ENCODE results near the gene TACC2. TPM values are rescaled to one million over a fixed set of nuclear protein-coding genes. Genes with fewer than 3 reads are reported as not detected.
"Not testable (repeated sequence)": the region's sequence is repeated elsewhere in the genome, so short reads cannot be mapped to it uniquely, and the experiment has no call there.

Gene TACC2
- total and polyA plus RNA-seq, 7 donors: 44.0 to 439 (median 313) TPM

DNA sequence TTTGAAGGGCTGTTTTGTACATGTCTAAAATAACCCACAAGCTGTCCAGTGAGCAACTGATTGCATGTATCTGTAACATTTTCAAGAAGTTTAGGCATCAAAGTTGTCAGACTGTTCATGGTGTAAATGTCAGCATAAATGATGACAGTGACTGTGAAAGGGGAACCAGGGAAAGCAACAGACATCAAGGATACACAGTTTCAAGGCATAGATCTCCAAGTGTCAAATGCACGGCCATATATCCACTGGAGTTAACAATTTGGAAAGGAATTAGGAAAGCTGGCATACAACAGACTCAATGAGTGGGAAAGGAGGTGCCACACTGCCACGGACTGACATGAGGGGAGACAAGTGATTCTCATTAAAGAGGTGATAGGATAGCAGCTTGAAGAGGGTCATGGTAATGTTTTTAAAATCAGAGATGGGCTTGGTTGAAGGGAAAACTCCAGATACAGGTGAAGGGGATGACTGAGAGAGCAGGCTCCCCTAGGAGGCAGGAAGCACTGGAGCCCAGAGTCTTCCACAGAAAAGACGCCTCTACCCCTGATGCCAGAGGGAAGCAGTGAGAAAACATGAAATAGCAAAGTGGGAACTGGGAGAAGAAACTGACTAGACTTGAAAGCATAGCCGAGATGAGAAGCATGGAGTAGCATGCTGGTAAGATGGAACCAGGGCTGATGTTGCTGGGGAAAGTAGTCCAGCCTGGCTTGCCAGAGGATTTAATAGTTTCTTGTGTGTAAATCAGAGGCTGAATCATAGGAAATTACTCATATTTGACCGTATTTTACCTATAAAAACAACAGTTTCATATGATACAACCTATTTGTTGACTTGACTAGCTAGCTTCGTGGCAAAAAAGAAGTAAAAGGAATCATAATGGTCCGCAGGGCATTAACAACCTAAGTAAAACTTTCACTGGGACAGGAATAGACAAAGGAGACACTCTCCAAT is 32.6 kb upstream of the TACC2 start:
- intact Hi-C loops (cut with DNase I): no loop called here
- ATAC-seq (no peak), DNase-seq (no peak)
- H3K9me3 ChIP-seq: no peaks in the 10 kb centered on the region
- H3K27ac ChIP-seq: no peak overlapping the region
- no peak overlapping the region for H3K4me3 ChIP-seq
- TF ChIP-seq, protein P1, sequence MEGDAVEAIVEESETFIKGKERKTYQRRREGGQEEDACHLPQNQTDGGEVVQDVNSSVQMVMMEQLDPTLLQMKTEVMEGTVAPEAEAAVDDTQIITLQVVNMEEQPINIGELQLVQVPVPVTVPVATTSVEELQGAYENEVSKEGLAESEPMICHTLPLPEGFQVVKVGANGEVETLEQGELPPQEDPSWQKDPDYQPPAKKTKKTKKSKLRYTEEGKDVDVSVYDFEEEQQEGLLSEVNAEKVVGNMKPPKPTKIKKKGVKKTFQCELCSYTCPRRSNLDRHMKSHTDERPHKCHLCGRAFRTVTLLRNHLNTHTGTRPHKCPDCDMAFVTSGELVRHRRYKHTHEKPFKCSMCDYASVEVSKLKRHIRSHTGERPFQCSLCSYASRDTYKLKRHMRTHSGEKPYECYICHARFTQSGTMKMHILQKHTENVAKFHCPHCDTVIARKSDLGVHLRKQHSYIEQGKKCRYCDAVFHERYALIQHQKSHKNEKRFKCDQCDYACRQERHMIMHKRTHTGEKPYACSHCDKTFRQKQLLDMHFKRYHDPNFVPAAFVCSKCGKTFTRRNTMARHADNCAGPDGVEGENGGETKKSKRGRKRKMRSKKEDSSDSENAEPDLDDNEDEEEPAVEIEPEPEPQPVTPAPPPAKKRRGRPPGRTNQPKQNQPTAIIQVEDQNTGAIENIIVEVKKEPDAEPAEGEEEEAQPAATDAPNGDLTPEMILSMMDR (IDR thresholded peaks at IDR 0.05): no peak
- peaks cover 2 to 62% of the 10 kb centered on the region in 2 donors for H3K36me3 ChIP-seq (ENCODE audit: insufficient read depth in 1 of 2, low read depth in 1 of 2)
- H3K27me3 ChIP-seq (ENCODE audit: insufficient read depth in 3 of 3, low read length in 2 of 3): no peaks in the 10 kb centered on the region
- no peaks in the 10 kb centered on the region for H3K4me1 ChIP-seq
- 83 to 88% (median 86%) methylated on average over 7 of the region's 7 CpGs for WGBS, 3 donors

DNA sequence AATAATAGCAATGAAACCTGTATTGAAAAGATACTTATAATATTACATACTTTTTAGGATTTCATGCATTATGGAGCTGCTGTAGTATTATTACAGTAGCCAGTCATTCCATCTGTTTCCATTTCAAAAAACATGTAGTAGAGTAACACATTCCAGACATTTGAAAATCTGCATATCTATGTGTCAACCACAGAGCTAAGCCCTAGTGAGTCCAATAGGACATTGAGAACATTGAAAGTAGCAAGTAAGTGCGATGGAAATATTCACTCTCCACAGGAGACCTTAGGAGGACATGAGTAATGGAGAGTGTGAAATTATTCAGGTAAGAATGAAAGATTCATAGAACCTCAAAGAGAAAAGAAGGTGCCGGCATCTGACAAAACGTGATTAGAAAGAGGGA is 29.3 kb upstream of the TACC2 start:
- peaks cover 2 to 90% of the 10 kb centered on the region in 2 donors for H3K36me3 ChIP-seq (ENCODE audit: insufficient read depth in 1 of 2, low read depth in 1 of 2)
- WGBS, 3 donors: 90 to 94% (median 91%) methylated on average over 3 of the region's 3 CpGs
- DNase-seq: no peak

DNA sequence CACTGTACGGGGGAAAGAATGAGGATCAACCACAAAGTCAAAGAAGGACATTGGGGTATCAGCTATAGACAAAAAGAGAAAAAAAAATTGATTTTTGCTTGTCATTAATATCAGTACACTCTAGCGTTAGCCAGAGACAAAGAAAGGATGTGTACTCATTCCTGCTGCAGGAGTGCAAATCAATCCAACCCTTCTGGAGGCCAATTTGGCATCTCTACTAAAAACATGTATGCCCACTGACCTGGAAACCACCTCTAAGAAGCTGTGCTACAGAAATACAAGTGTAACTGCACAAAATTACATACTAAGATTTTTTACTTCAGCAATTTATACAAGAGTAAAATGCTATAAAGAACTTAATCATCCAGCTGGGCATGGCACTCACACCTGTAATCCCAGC is 27.5 kb upstream of the TACC2 start:
- TF ChIP-seq, protein P1 (IDR thresholded peaks at IDR 0.05): no peak

More for the DNA sequence above, 29.3 kb upstream of the TACC2 start:
- H3K4me1 ChIP-seq: no peaks in the 10 kb centered on the region
- H3K27me3 ChIP-seq (ENCODE audit: insufficient read depth in 3 of 3, low read length in 2 of 3): no peaks in the 10 kb centered on the region
- intact Hi-C loops (cut with DNase I): no loop called here
- TF ChIP-seq, protein P1 (IDR thresholded peaks at IDR 0.05): no peak
- no peak overlapping the region for H3K4me3 ChIP-seq
- H3K27ac ChIP-seq: no peak overlapping the region
- H3K9me3 ChIP-seq: no peaks in the 10 kb centered on the region
- ATAC-seq: no peak

GRCh38 chr10:121965996-121966395 is 23.0 kb upstream of the TACC2 start:
- intact Hi-C loops (cut with DNase I): no loop called here
- DNase-seq (no peak), ATAC-seq (peak in 1 of 4 donors; percentile 58)
- no peak overlapping the region for H3K27ac ChIP-seq
- no peaks in the 10 kb centered on the region for H3K9me3 ChIP-seq
- TF ChIP-seq, protein P1 (IDR thresholded peaks at IDR 0.05): no peak
- H3K36me3 ChIP-seq (ENCODE audit: insufficient read depth in 1 of 2, low read depth in 1 of 2): peaks cover 3 to 94% of the 10 kb centered on the region in 2 donors
- H3K4me1 ChIP-seq: no peaks in the 10 kb centered on the region
- no peak overlapping the region for H3K4me3 ChIP-seq
- H3K27me3 ChIP-seq (ENCODE audit: insufficient read depth in 3 of 3, low read length in 2 of 3): no peaks in the 10 kb centered on the region
- WGBS, 3 donors: 56 to 77% (median 68%) methylated on average over 3 of the region's 3 CpGs

More for the DNA sequence above, 27.5 kb upstream of the TACC2 start:
- DNase-seq (no peak), ATAC-seq (no peak)
- Histone ChIP-seq H3K4me3 (no peak overlapping the region), H3K4me1 (no peaks in the 10 kb centered on the region), H3K9me3 (no peaks in the 10 kb centered on the region), H3K27ac (no peak overlapping the region), H3K36me3 (ENCODE audit: insufficient read depth in 1 of 2, low read depth in 1 of 2) (peaks cover 2 to 93% of the 10 kb centered on the region in 2 donors), H3K27me3 (ENCODE audit: insufficient read depth in 3 of 3, low read length in 2 of 3) (no peaks in the 10 kb centered on the region)
- intact Hi-C loops (cut with DNase I): no loop called here
- WGBS, 3 donors: 89 to 91% (median 89%) methylated on average over 2 of the region's 2 CpGs

DNA sequence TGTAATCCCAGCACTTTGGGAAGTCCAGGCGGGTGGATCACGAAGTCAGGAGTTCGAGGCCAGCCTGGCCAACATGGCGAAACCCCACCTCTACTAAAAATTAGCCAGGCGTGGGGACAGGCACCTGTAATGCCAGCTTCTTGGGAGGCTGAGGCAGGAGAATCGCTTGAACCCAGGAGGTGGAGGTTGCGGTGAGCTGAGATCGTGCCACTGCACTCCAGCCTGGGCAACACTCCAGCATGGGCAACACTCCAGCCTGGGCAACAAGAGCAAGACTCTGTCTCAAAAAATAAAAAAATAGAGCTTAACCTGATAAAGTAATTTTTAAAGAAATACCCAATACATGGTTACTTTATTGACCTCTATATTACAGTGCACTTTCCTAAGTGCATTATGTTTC is 19.9 kb upstream of the TACC2 start:
- H3K27me3 ChIP-seq (ENCODE audit: insufficient read depth in 3 of 3, low read length in 2 of 3); ATAC-seq; intact Hi-C loops (cut with DNase I); H3K27ac ChIP-seq; H3K4me3 ChIP-seq; H3K9me3 ChIP-seq: not testable (repeated sequence)
- DNase-seq: peak in 1 of 2 donors; percentile 59
- Histone ChIP-seq H3K36me3 (ENCODE audit: insufficient read depth in 1 of 2, low read depth in 1 of 2) (peaks cover 3 to 84% of the 10 kb centered on the region in 2 donors), H3K4me1 (peaks cover 12% of the 10 kb centered on the region)
- WGBS, 3 donors: 70 to 89% (median 76%) methylated on average over 8 of the region's 8 CpGs

Measured in psoas muscle (tissue), 8 donors.